ENCODE data around the gene CTIF.

GRCh38 chr18:48756511-48757226, 217.8 kb downstream of the CTIF start:
- TF ChIP-seq CTCF (IDR thresholded peaks at IDR 0.05) (no peak), POLR2A (IDR thresholded peaks at IDR 0.05) (no peak)
